Measurements from ENCODE around the gene HIPK1. TPM values are rescaled to one million over a fixed set of nuclear protein-coding genes. Genes with fewer than 3 reads are reported as not detected.
"Not testable (repeated sequence)": the region's sequence is repeated elsewhere in the genome, so short reads cannot be mapped to it uniquely, and the experiment has no call there.

Gene HIPK1
- total RNA-seq, 2 experiments from 2014 or later: 41.1 to 45.7 TPM

- H3K9me3 Mint-ChIP-seq: no peaks in the 10 kb centered on the region
- H3K4me3 Mint-ChIP-seq: no peak overlapping the region
- DNase-seq: no peak
- peaks cover 69% of the 10 kb centered on the region for H3K4me1 Mint-ChIP-seq
- no peaks in the 10 kb centered on the region for H3K27me3 Mint-ChIP-seq
- H3K27ac Mint-ChIP-seq: peak overlapping the region; percentile 63
- H3K36me3 Mint-ChIP-seq: peaks cover 38% of the 10 kb centered on the region
These were observed 17.0 kb downstream of the HIPK1 start for GRCh38 chr1:113946112-113946511.

- DNase-seq: no peak
- Mint-ChIP-seq H3K36me3 (peaks cover 40% of the 10 kb centered on the region), H3K4me1 (peaks cover 73% of the 10 kb centered on the region), H3K9me3 (no peaks in the 10 kb centered on the region), H3K27ac (peak overlapping the region; percentile 80), H3K27me3 (no peaks in the 10 kb centered on the region), H3K4me3 (peak overlapping the region; percentile 60)
These were observed 17.7 kb downstream of the HIPK1 start for GRCh38 chr1:113946678-113947387.

- DNase-seq: no peak
- H3K4me3 Mint-ChIP-seq: peak overlapping the region; percentile 60
- H3K27me3 Mint-ChIP-seq: no peaks in the 10 kb centered on the region
- peaks cover 38% of the 10 kb centered on the region for H3K36me3 Mint-ChIP-seq
- H3K27ac Mint-ChIP-seq: peak overlapping the region; percentile 80
- peaks cover 70% of the 10 kb centered on the region for H3K4me1 Mint-ChIP-seq
- H3K9me3 Mint-ChIP-seq: no peaks in the 10 kb centered on the region
These were observed 18.4 kb downstream of the HIPK1 start for GRCh38 chr1:113947388-113948107.

GRCh38 chr1:113948151-113948550 lies 19.0 kb downstream of the HIPK1 start:
- Mint-ChIP-seq H3K4me1 (peaks cover 71% of the 10 kb centered on the region), H3K27ac (peak overlapping the region; percentile 80), H3K36me3 (peaks cover 36% of the 10 kb centered on the region), H3K4me3 (peak overlapping the region; percentile 50)
- not testable (repeated sequence) for DNase-seq, H3K9me3 Mint-ChIP-seq, H3K27me3 Mint-ChIP-seq

- Mint-ChIP-seq H3K4me3 (no peak overlapping the region), H3K27ac (peak overlapping the region; percentile 80), H3K9me3 (no peaks in the 10 kb centered on the region), H3K27me3 (no peaks in the 10 kb centered on the region), H3K36me3 (peaks cover 41% of the 10 kb centered on the region), H3K4me1 (peaks cover 68% of the 10 kb centered on the region)
- DNase-seq: no peak
These were observed 19.9 kb downstream of the HIPK1 start for GRCh38 chr1:113949007-113949406.

GRCh38 chr1:113950908-113951307 lies 21.8 kb downstream of the HIPK1 start:
- Mint-ChIP-seq H3K27me3 (no peaks in the 10 kb centered on the region), H3K9me3 (no peaks in the 10 kb centered on the region), H3K4me3 (no peak overlapping the region), H3K27ac (no peak overlapping the region), H3K36me3 (peaks cover 40% of the 10 kb centered on the region), H3K4me1 (peaks cover 67% of the 10 kb centered on the region)
- no peak for DNase-seq

- peak overlapping the region; percentile 6 for H3K27ac Mint-ChIP-seq
- H3K4me3 Mint-ChIP-seq: no peak overlapping the region
- peaks cover 45% of the 10 kb centered on the region for H3K36me3 Mint-ChIP-seq
- peaks cover 63% of the 10 kb centered on the region for H3K4me1 Mint-ChIP-seq
- DNase-seq: no peak
- no peaks in the 10 kb centered on the region for H3K9me3 Mint-ChIP-seq
- H3K27me3 Mint-ChIP-seq: no peaks in the 10 kb centered on the region
These were observed 22.6 kb downstream of the HIPK1 start for GRCh38 chr1:113951719-113952118.

- Mint-ChIP-seq H3K9me3 (no peaks in the 10 kb centered on the region), H3K4me3 (no peak overlapping the region), H3K4me1 (peaks cover 27% of the 10 kb centered on the region), H3K36me3 (peaks cover 36% of the 10 kb centered on the region), H3K27ac (no peak overlapping the region), H3K27me3 (no peaks in the 10 kb centered on the region)
- no peak for DNase-seq
These were observed 28.9 kb downstream of the HIPK1 start for GRCh38 chr1:113957984-113958383.

GRCh38 chr1:113958691-113959090 lies 29.6 kb downstream of the HIPK1 start:
- Mint-ChIP-seq H3K27me3 (no peaks in the 10 kb centered on the region), H3K27ac (no peak overlapping the region), H3K9me3 (no peaks in the 10 kb centered on the region), H3K4me3 (no peak overlapping the region), H3K4me1 (peaks cover 27% of the 10 kb centered on the region), H3K36me3 (peaks cover 36% of the 10 kb centered on the region)
- DNase-seq: no peak

- Mint-ChIP-seq H3K4me1 (peaks cover 9% of the 10 kb centered on the region), H3K9me3 (no peaks in the 10 kb centered on the region), H3K36me3 (peaks cover 31% of the 10 kb centered on the region), H3K4me3 (no peak overlapping the region), H3K27me3 (no peaks in the 10 kb centered on the region), H3K27ac (no peak overlapping the region)
- no peak for DNase-seq
These were observed 34.3 kb downstream of the HIPK1 start for GRCh38 chr1:113963281-113963906.

- Mint-ChIP-seq H3K36me3 (peaks cover 52% of the 10 kb centered on the region), H3K4me1 (peaks cover 8% of the 10 kb centered on the region), H3K27ac (no peak overlapping the region), H3K4me3 (no peak overlapping the region), H3K27me3 (no peaks in the 10 kb centered on the region), H3K9me3 (no peaks in the 10 kb centered on the region)
- DNase-seq: no peak
These were observed 36.7 kb downstream of the HIPK1 start for GRCh38 chr1:113965703-113966412.

GRCh38 chr1:113972954-113973353 lies 43.8 kb downstream of the HIPK1 start:
- Mint-ChIP-seq H3K4me1 (peaks cover 46% of the 10 kb centered on the region), H3K27me3 (no peaks in the 10 kb centered on the region), H3K27ac (peak overlapping the region; percentile 36), H3K9me3 (no peaks in the 10 kb centered on the region), H3K4me3 (no peak overlapping the region), H3K36me3 (peaks cover 42% of the 10 kb centered on the region)
- DNase-seq: no peak

- no peaks in the 10 kb centered on the region for H3K27me3 Mint-ChIP-seq
- H3K36me3 Mint-ChIP-seq: peaks cover 24% of the 10 kb centered on the region
- H3K4me3 Mint-ChIP-seq: no peak overlapping the region
- peak overlapping the region; percentile 11 for H3K27ac Mint-ChIP-seq
- no peaks in the 10 kb centered on the region for H3K9me3 Mint-ChIP-seq
- DNase-seq: no peak
- peaks cover 57% of the 10 kb centered on the region for H3K4me1 Mint-ChIP-seq
These were observed 46.2 kb downstream of the HIPK1 start for GRCh38 chr1:113975211-113975895.

- Mint-ChIP-seq H3K9me3 (no peaks in the 10 kb centered on the region), H3K4me3 (no peak overlapping the region), H3K4me1 (peaks cover 57% of the 10 kb centered on the region), H3K27ac (no peak overlapping the region), H3K36me3 (peaks cover 20% of the 10 kb centered on the region), H3K27me3 (no peaks in the 10 kb centered on the region)
- DNase-seq: no peak
These were observed 47.6 kb downstream of the HIPK1 start for GRCh38 chr1:113976609-113977278.
